Kidney tubule cell (primary cell): ENCODE data around the gene MT1F.

ENCODE experiments used
- DNase-seq: peaks from one replicate; pipeline ENCODE4 v3.0.0-alpha.2; 2018; ENCODE audit warnings: low spot score

MT1F gene

GRCh38 chr16:56625943-56626654 is 31.7 kb upstream of the MT1F start:
- DNase-seq, result peak; percentile 64

GRCh38 chr16:56626685-56627084 is 31.1 kb upstream of the MT1F start:
- peak; percentile 11 for DNase-seq

GRCh38 chr16:56628486-56629350 is 29.0 kb upstream of the MT1F start:
- peak; percentile 47 for DNase-seq

GRCh38 chr16:56629531-56629930 is 28.2 kb upstream of the MT1F start:
- no peak for DNase-seq

- DNase-seq, result no peak
Observed at GRCh38 chr16:56630134-56630533, 27.6 kb upstream of the MT1F start.

- DNase-seq, result no peak
Observed at GRCh38 chr16:56631197-56631596, 26.6 kb upstream of the MT1F start.

- no peak for DNase-seq
Observed at GRCh38 chr16:56631832-56632155, 26.0 kb upstream of the MT1F start.

GRCh38 chr16:56632156-56632847 is 25.5 kb upstream of the MT1F start, which contains the start of gene MT1M:
Gene MT1M, plus strand, starts transcription at chr16:56632659. Its CDS starts 73 bp downstream, at chr16:56632732.
- peak; percentile 18 for DNase-seq

GRCh38 chr16:56632848-56633365 is 24.9 kb upstream of the MT1F start:
- DNase-seq, result no peak

GRCh38 chr16:56633535-56633934 is 24.2 kb upstream of the MT1F start:
- no peak for DNase-seq

- DNase-seq, result no peak
Observed at GRCh38 chr16:56634715-56635440, 22.9 kb upstream of the MT1F start.

- DNase-seq, result no peak
Observed at GRCh38 chr16:56635441-56635967, 22.3 kb upstream of the MT1F start.

- no peak for DNase-seq
Observed at GRCh38 chr16:56636616-56637413, 20.9 kb upstream of the MT1F start.

GRCh38 chr16:56637814-56638750 is 19.7 kb upstream of the MT1F start, which contains the start of gene MT1A:
Gene MT1A, plus strand, starts transcription at chr16:56638666. Its CDS starts 73 bp downstream, at chr16:56638739.
- DNase-seq, result peak; percentile 46

GRCh38 chr16:56639045-56639444 is 18.7 kb upstream of the MT1F start:
- DNase-seq, result no peak

- DNase-seq, result no peak
Observed at GRCh38 chr16:56640076-56640475, 17.7 kb upstream of the MT1F start.

- no peak for DNase-seq
Observed at GRCh38 chr16:56641166-56641565, 16.6 kb upstream of the MT1F start.

- peak; percentile 83 for DNase-seq
Observed at GRCh38 chr16:56643080-56643778, 14.5 kb upstream of the MT1F start.

- no peak for DNase-seq
Observed at GRCh38 chr16:56643833-56644232, 13.9 kb upstream of the MT1F start.
